SJCRH30 (cell line): ENCODE measurements around the gene RELA. TPM values are rescaled to one million over a fixed set of nuclear protein-coding genes. Genes with fewer than 3 reads are reported as not detected.

ENCODE experiments used
- DNase-seq, 2 experiments: peaks; one replicate each; pipeline ENCODE4 v3.0.0-alpha.2; 2015 to 2020
- H3K27ac ChIP-seq: fragments of 250-450 bp; sonication (Bioruptor Pico); 2 replicates; pipeline ENCODE4 v1.5.1; 2020; ENCODE audit warnings: mild to moderate bottlenecking, moderate library complexity
- H3K27me3 ChIP-seq: fragments of 250-450 bp; sonication (Bioruptor Pico); 2 replicates; pipeline ENCODE4 v1.5.1; 2020; ENCODE audit warnings: mild to moderate bottlenecking, moderate library complexity
- H3K36me3 ChIP-seq: fragments of 250-450 bp; sonication (Bioruptor Pico); 2 replicates; pipeline ENCODE4 v1.5.1; 2020; ENCODE audit warnings: mild to moderate bottlenecking, moderate library complexity
- H3K4me1 ChIP-seq: fragments of 250-450 bp; sonication (Bioruptor Pico); 2 replicates; pipeline ENCODE4 v1.5.1; 2020; ENCODE audit warnings: mild to moderate bottlenecking, moderate library complexity
- H3K4me3 ChIP-seq: fragments of 250-450 bp; sonication (Bioruptor Pico); 2 replicates; pipeline ENCODE4 v1.5.1; 2020; ENCODE audit warnings: mild to moderate bottlenecking, moderate library complexity
- H3K9me3 ChIP-seq: fragments of 250-450 bp; sonication (Bioruptor Pico); replicated peaks from 2 replicates; pipeline ENCODE4 v1.5.1; 2020; ENCODE audit warnings: mild to moderate bottlenecking, moderate library complexity
- total RNA-seq: library from RNA; depleted of rRNA; stranded (reverse); fragments of >200 nt; shearing (Covaris generic); gene quantifications from 2 replicates; pipeline ENCODE4 v1.2.3, GENCODE V29; 2014

The RELA gene
- total RNA-seq, 1 experiment from 2014 or later = 38.3 TPM

DNA sequence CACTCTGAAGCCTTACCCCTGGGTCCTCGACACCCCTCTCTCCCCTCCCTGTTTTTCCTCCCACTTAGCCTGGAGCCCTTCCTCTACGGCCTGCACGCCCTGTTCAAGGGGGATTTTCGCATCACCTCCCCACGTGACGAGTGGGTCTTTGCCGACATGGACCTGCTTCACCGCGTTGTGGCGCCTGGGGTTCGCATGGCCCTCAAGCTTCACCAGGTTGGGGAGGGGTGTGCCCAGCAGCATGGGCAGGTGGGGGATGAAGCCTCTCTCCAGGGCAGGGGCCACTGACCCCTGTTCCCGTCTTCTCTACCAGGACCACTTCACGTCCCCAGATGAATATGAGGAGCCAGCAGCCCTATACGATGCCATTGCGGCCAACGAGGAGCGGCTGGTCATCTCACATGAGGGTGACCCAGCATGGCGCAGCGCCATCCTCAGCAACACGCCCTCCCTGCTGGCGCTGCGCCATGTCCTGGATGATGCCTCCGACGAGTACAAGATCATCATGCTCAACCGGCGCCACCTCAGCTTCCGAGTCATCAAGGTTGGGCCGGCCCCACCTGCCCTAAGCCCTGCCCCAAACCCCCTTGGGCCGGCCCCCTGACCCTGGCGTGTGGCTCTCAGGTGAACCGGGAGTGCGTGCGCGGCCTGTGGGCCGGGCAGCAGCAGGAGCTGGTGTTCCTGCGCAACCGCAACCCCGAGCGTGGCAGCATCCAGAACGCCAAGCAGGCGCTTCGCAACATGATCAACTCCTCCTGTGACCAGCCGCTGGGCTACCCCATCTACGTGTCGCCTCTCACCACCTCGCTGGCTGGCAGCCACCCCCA, 27.6 kb downstream of the RELA start:
- H3K4me1 ChIP-seq = no peaks in the 10 kb centered on the region; the same call in 1 of the 2 replicates
- H3K4me3 ChIP-seq = no peak overlapping the region
- H3K9me3 ChIP-seq = no peaks in the 10 kb centered on the region
- H3K36me3 ChIP-seq = peaks cover 31% of the 10 kb centered on the region
- no peak for DNase-seq
- no peaks in the 10 kb centered on the region for H3K27me3 ChIP-seq
- H3K27ac ChIP-seq = no peak overlapping the region

DNA sequence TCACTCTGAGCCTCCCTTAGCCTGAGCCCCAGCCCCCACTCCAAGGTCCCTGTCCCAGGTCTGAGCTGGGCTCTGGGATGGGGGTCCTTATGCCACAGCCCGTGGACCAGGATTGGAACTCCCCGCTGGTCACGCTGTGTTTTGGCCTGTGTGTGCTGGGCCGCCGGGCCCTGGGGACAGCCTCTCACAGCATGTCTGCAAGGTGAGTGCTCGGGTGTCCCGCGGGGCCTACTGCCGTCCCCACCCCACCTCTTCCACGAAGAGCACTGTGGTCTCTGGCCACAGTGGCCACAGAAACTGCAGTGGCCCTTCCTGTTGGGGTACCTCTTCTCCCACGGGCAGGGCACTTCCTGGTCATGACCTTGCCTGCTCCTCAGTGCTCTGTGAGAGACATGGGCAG, 28.3 kb downstream of the RELA start:
- no peak overlapping the region for H3K4me3 ChIP-seq
- no peaks in the 10 kb centered on the region for H3K27me3 ChIP-seq
- H3K9me3 ChIP-seq = no peaks in the 10 kb centered on the region
- no peak overlapping the region for H3K27ac ChIP-seq
- no peak for DNase-seq
- H3K36me3 ChIP-seq = peaks cover 32% of the 10 kb centered on the region
- H3K4me1 ChIP-seq = no peaks in the 10 kb centered on the region; the same call in 1 of the 2 replicates

DNA sequence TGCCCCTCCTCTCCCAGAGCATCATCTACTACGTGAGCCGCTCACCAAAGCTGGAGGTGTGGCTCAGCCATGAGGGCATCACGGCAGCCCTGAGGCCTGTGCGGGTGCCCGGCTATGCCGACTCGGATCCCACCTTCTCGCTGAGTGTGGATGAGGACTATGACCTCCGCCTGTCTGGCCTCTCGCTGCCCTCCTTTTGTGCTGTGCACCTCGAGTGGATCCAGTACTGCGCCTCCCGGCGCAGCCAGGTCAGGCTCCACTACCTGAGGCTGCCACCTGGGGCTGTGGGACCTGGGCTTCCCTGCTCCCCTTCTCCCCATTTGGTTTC, 28.6 kb downstream of the RELA start:
- Histone ChIP-seq H3K36me3 (peaks cover 36% of the 10 kb centered on the region), H3K4me3 (no peak overlapping the region)

DNA sequence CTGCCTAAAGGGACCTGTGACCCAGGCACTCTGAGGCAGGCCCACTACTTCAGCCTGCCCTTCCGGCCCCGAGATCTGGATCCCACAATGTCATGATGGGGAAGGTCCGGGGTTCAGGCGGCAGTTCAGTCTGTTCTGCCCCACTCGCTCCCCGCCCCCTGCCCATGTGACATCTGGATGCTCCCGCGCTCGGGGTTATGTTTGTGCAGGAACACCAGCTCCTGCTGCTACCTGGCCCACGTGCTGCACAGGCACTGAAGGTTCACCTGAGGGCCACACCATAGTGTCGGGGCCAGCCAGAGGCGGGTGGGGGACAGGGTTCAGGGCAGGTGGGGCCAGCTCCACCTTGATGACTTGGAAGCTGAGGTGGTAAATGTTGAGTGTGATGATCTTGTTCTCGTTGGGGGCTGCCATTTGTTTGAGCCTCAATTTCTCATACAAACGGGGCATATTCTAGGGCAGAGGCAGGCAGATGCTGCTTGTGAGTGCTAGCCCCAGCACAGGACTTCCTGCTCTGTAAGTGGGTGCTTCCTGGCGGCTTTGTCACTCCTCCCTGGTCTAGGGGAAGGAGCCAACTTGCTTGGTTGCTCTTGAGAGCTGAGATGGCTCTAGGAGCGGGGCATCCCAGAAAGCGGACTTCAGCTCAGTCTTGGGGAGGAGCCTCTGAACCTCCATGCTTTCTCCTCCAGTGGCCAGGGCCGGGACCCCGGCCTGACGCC, 29.2 kb downstream of the RELA start:
- H3K9me3 ChIP-seq = no peaks in the 10 kb centered on the region
- H3K27ac ChIP-seq = no peak overlapping the region
- no peak for DNase-seq
- peaks cover 40% of the 10 kb centered on the region for H3K36me3 ChIP-seq
- H3K4me3 ChIP-seq = no peak overlapping the region
- H3K4me1 ChIP-seq = no peaks in the 10 kb centered on the region; the same call in 1 of the 2 replicates
- H3K27me3 ChIP-seq = no peaks in the 10 kb centered on the region

More for the DNA sequence above, 28.6 kb downstream of the RELA start:
- Histone ChIP-seq H3K4me1 (no peaks in the 10 kb centered on the region; the same call in 1 of the 2 replicates), H3K9me3 (no peaks in the 10 kb centered on the region), H3K27me3 (no peaks in the 10 kb centered on the region), H3K27ac (no peak overlapping the region)
- DNase-seq = no peak

DNA sequence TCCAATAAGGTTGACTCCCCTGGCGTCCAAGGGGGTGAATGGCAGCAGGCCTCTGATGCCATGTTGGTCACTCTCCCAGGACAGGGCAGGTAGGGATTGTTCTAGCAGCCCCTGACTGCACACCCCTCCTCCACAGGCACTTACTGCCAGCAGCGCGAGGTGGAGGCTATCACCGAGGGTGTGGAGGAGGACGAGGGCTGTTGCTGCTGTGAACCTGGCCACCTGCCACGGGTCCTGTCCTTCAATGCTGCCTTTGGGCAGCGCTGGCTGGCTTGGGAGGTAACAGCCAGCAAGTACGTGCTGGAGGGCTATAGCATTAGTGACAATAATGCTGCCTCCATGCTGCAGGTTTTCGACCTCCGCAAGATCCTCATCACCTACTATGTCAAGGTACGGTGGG, 32.5 kb downstream of the RELA start:
- no peaks in the 10 kb centered on the region for H3K9me3 ChIP-seq

DNA sequence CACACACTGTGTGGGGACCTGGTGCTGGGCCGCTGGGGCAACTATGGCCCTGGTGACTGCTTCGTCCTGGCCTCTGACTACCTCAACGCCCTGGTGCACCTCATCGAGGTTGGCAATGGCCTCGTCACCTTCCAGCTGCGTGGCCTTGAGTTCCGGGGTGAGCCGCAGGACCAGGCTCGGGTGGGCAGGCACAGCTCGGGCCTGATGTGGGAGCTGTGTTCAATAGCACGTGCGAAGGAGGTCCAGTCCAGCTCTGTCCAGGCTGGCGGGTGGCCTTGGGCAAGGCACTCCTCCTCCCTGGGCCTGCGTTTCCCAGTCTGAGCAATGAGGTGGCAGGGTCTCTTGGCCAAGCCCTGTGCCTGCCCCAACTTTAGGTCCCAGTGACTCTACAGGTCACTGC, 33.1 kb downstream of the RELA start:
- Histone ChIP-seq H3K4me3 (no peak overlapping the region), H3K27ac (no peak overlapping the region), H3K36me3 (peaks cover 40% of the 10 kb centered on the region), H3K27me3 (no peaks in the 10 kb centered on the region), H3K4me1 (no peaks in the 10 kb centered on the region), H3K9me3 (no peaks in the 10 kb centered on the region)
- DNase-seq = no peak

More for the DNA sequence above, 32.5 kb downstream of the RELA start:
- peaks cover 46% of the 10 kb centered on the region for H3K36me3 ChIP-seq
- H3K27ac ChIP-seq = no peak overlapping the region
- no peak overlapping the region for H3K4me3 ChIP-seq
- DNase-seq = no peak
- no peaks in the 10 kb centered on the region for H3K4me1 ChIP-seq
- H3K27me3 ChIP-seq = no peaks in the 10 kb centered on the region

DNA sequence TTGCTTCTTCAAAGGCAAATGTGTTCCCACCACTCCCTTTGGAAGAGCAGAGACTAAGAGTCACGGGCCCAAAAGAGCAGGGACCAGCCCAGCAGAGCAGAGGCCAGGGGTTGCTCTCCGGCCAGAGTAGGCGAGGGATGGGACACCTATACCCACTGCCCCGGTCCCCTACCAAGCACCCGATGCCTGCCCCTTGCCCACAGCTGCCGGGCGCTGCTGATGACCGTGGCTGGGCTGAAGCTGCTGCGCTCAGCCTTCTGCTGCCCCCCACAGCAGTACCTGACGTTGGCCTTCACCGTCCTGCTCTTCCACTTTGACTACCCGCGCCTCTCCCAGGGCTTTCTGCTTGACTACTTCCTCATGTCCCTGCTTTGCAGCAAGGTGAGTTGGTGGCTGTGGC, 35.5 kb downstream of the RELA start:
- Histone ChIP-seq H3K9me3 (no peaks in the 10 kb centered on the region), H3K4me3 (no peak overlapping the region)

DNA sequence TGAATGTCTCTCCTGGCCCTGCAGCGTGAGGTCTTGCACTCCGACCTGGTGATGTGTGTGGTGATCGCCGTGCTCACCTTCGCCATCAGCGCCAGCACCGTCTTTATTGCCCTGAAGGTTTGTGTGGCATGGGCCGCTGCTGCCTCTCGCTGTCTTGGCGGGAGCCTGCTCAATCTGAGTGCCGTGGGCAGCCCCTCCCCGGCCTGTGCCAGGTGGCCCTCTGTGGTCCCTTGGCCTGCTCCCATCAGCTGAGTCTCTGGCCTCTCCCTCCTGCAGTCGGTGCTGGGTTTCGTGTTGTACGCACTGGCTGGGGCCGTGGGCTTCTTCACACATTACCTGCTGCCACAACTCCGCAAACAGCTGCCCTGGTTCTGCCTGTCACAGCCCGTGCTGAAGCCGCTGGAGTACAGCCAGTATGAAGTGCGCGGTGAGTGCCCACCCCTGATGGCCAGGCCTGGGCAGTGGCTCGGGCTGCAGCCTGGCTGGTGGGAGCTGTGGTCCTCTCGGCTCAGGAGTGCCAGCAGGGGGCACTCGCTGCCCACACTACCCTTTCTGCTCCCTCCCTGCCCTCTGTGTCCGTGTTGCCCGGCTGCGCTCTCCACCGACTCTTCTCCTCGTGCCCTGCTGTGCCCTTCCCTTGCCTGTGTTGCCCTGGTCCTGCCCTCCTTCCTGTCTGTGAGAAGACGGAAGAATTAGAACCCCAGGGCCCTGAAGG, 36.9 kb downstream of the RELA start:
- H3K36me3 ChIP-seq = peaks cover 45% of the 10 kb centered on the region
- H3K4me1 ChIP-seq = no peaks in the 10 kb centered on the region
- H3K27ac ChIP-seq = no peak overlapping the region
- no peaks in the 10 kb centered on the region for H3K9me3 ChIP-seq
- no peak for DNase-seq
- no peak overlapping the region for H3K4me3 ChIP-seq
- H3K27me3 ChIP-seq = no peaks in the 10 kb centered on the region

More for the DNA sequence above, 35.5 kb downstream of the RELA start:
- H3K27ac ChIP-seq = no peak overlapping the region
- no peaks in the 10 kb centered on the region for H3K4me1 ChIP-seq
- DNase-seq = no peak
- H3K27me3 ChIP-seq = no peaks in the 10 kb centered on the region
- H3K36me3 ChIP-seq = peaks cover 39% of the 10 kb centered on the region

DNA sequence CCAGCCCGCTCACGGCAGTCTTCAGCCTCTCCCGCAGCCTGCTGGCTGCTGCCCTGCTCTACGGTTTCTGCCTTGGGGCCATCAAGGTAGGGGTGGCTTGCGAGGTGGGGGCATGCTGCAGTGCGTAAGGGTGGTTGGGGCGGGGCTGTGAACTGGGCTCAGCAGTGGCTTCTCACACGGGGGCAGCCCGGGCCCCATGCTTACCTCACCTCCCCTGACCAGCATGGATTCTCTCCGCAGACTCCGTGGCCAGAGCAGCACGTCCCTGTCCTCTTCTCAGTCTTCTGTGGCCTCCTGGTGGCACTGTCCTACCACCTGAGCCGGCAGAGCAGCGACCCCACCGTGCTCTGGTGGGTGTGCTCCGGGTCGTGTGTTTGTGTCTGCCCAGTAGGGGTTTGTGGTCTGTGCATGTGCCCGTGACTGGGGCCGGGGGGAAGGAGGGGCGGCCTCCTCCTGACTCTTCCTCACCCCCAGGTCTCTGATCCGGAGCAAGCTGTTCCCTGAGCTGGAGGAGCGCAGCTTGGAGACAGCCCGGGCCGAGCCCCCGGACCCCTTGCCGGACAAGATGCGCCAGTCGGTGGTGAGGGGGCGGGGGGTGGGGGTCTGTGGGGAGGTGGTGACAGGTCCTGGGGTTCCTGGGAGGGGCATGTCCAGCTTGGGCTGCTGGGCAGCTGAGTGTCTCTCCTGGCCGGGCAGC, 37.6 kb downstream of the RELA start:
- H3K4me3 ChIP-seq = no peak overlapping the region
- peaks cover 39% of the 10 kb centered on the region for H3K36me3 ChIP-seq
- H3K9me3 ChIP-seq = no peaks in the 10 kb centered on the region
- no peak for DNase-seq
- H3K27ac ChIP-seq = no peak overlapping the region
- H3K4me1 ChIP-seq = no peaks in the 10 kb centered on the region
- no peaks in the 10 kb centered on the region for H3K27me3 ChIP-seq

DNA sequence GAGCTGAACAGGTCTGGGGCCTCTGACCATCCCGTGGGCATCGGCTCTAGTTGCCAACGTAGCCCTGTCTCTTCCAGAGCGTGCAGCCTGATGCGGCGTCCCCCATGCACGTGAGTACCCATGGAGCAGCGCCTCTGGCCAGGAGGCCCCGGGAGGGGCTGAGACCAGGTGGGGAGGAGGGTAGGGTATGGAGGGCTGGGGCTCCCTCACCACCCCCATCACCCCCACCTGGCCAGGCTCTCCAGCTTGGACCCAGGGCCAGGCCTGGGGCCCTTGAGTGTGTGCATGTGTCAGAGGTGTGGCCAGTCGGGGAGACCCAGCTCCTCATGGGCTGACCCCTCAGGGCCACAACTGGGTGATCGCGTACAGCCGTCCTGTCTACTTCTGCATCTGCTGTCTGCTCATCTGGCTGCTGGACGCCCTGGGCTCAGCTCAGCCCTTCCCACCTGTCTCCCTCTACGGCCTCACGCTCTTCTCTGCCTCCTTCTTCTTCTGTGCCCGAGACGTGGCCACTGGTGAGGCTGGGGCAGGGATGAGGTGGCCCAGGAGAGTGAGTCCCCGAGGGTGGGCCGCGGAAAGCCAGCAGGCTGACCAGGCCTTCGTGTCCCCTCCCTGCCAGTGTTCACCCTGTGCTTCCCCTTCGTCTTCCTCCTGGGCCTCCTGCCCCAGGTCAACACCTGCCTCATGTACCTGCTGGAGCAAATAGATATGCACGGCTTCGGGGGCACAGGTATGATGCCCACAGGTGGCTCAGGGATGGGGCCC, 38.7 kb downstream of the RELA start:
- Histone ChIP-seq H3K4me3 (no peak overlapping the region), H3K9me3 (no peaks in the 10 kb centered on the region), H3K4me1 (no peaks in the 10 kb centered on the region), H3K27ac (no peak overlapping the region), H3K36me3 (peaks cover 34% of the 10 kb centered on the region), H3K27me3 (no peaks in the 10 kb centered on the region)
- DNase-seq = no peak

DNA sequence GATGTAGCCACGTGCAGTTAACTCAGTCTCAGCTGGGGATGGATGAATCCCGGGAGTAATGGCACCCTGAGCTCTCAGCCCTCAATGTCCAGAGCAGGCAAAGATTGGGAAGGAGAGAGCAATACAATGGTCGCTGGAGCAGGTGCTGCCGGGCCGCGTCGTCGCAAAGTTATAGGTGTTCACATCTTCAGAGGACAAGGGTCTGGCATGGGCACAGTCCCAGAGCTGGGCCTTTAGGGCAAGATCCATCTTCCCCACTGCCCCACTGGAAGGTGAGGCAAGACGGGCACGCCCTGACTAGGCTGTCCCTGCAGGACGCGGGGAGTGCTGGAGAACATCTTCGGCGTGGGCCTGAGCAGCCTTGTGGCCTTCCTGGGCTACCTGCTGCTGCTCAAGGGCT, 39.5 kb downstream of the RELA start:
- Histone ChIP-seq H3K27ac (no peak overlapping the region), H3K9me3 (no peaks in the 10 kb centered on the region), H3K36me3 (peaks cover 35% of the 10 kb centered on the region), H3K27me3 (no peaks in the 10 kb centered on the region), H3K4me3 (no peak overlapping the region), H3K4me1 (no peaks in the 10 kb centered on the region)
- DNase-seq = no peak

DNA sequence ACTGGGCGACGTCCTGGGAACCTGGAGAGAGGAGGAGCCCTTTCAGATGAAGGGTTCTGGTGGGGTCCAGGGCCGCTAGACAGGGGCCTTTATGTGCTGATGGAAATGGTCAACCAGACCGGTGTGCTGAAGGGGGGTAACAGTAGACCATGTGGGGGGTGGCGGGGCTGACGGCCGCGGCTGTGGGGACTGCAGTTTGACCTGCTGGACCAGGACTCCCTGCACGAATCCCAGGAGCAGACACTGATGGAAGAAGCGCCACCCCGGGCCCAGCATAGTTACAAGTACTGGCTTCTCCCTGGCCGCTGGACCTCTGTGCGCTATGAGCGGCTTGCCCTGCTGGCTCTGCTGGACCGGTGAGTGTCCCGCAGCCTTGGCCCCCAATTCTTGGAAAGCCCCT, 40.7 kb downstream of the RELA start:
- H3K27me3 ChIP-seq = no peaks in the 10 kb centered on the region
- no peak overlapping the region for H3K27ac ChIP-seq
- H3K9me3 ChIP-seq = no peaks in the 10 kb centered on the region
- H3K4me3 ChIP-seq = no peak overlapping the region
- H3K36me3 ChIP-seq = peaks cover 29% of the 10 kb centered on the region
- DNase-seq = no peak
- H3K4me1 ChIP-seq = no peaks in the 10 kb centered on the region

DNA sequence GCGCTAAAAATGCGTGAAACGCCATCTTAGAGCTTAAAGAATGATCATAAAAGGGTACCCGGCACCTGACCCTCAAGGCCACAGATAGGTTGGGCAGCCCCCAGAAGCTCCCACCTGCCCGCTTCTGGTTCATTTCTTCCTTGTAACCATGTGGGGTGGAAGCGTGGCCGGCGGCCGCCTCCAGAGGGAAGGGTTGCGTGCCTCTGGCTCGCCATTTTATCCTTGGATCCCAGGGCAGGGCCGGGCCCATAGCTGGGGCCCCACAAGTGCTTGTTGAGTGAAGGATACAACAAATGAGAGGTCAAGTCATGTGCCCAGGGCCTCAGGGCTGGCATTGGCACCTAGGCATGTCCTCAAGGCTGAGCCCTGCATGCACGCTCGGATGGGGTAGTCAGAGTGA, 41.3 kb downstream of the RELA start:
- H3K9me3 ChIP-seq = no peaks in the 10 kb centered on the region
- H3K27me3 ChIP-seq = no peaks in the 10 kb centered on the region
- H3K27ac ChIP-seq = no peak overlapping the region
- no peak for DNase-seq
- H3K4me1 ChIP-seq = no peaks in the 10 kb centered on the region
- peaks cover 25% of the 10 kb centered on the region for H3K36me3 ChIP-seq
- H3K4me3 ChIP-seq = no peak overlapping the region

DNA sequence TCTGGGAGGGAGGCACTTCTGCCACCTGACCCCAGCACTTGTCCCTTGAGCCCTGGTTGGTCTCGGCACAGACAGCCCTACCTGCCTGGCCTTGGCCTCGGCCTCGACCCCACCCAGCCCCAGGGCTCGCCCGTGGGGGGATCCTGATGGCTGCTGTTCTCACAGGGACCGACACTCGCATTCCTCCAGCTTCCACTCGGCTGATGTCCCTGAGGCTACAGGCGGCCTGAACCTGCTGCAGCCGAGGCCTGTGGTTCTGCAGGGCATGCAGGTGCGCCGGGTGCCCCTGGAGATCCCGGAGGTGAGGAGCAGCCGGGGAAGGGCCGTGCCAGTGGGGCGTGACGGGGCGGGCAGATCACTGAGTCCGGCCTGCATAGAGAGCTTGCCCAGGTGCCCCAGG, 42.0 kb downstream of the RELA start:
- Histone ChIP-seq H3K27ac (no peak overlapping the region), H3K9me3 (no peaks in the 10 kb centered on the region), H3K4me3 (no peak overlapping the region), H3K36me3 (peaks cover 20% of the 10 kb centered on the region), H3K4me1 (no peaks in the 10 kb centered on the region), H3K27me3 (no peaks in the 10 kb centered on the region)
- DNase-seq = no peak
